HS-5 (cell line): ENCODE measurements around the gene ADGRG2.
"Not testable (repeated sequence)": the region's sequence is repeated elsewhere in the genome, so short reads cannot be mapped to it uniquely, and the experiment has no call there.

Experiments used
- DNase-seq: peaks from one replicate; pipeline ENCODE4 v3.0.0-alpha.2; 2012; ENCODE audit warnings: low read depth

Gene ADGRG2

DNA sequence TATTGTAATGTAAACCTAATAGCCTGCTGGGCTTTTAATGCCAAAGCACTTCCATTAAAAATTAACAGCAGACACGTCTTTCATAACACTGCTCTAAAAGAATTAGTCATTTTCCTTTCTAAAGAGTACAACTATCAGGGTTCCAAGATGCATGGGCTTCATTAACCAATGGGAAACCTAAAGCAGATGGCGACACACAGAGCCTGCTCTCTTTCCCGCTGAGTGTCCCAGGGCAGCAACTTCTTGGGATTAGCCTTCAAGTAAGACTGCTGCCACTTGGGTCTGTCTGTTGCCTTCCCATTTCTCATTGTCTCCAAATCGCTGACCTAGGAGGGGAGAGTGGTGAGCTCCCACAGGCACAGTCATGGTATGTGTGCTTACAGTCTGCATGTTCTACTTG, 124.4 kb downstream of the ADGRG2 start:
- DNase-seq: no peak

DNA sequence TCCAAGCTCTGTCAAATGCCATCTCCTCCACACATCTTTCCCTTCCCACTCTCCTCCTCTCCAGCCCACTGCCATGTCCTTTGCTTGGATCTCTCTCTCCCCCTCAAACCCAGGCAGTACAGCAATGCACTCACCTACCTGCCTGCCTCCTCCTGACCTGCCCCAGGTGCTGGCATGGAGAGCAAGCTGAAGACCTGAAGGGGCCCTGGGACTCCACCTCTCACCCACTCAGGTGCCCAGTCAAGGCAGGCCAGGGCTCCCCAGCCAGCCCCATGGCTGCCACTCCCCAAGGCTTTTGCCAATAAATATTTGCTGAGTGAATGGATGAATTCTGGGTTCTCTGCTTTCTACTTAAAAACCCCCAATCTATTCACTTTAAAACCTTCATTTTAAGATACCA, 125.7 kb downstream of the ADGRG2 start:
- no peak for DNase-seq

DNA sequence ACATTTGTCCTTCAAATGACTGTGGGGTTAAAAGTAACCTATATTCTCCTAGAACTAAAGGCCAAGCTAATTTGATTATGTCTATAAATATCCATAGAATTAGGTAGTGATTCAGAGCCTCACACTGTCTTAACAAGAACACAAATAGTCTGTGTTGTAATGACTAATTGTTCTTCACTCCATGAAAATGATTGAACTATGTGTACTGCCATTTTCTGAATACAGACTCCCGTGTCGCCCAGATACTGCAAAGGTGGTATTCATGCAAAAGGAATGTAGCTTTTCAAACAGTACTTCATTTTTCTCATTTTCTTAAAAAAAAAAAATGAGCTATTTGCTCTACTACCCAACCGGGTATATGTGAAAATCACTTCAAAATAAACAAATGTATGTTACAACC, 127.0 kb downstream of the ADGRG2 start:
- DNase-seq: peak; percentile 40

DNA sequence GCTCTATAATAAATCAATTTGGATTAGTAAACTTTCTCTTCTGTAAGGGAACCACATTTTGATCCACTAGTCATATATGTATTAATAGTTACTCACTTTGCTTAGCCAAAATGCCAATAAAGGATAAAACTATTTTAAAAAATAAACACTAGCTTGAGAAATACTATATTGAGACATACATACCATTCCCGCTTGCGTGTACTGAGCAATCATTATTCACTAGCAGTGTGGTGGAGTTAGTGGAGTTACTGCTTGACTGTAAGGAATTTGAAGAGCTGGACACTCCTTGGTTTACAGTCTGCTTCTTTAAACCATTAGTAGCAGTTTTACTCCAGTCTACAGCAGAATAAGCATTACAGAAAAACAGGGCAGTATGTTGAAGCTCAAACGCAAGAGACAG, 127.6 kb downstream of the ADGRG2 start:
- DNase-seq: peak; percentile 73

DNA sequence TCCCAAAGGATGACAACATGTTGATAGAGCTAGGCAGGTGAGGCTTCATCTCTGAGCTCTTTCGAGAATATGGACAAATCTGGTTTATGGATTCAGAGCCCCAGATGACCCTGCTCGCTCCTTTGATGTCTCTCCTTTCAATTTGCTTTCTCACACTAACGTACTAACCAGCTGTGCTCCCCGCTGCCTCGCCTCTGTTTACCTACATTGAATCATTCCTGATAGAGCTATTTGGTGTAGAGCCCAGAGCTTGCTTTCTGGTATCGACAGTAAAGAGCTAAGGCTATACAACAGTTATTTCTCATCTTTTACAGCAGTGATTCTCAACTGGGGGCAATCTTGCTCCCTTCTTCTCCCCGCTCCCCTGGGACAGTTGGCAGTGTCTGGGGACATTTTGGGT, 129.4 kb downstream of the ADGRG2 start:
- no peak for DNase-seq

DNA sequence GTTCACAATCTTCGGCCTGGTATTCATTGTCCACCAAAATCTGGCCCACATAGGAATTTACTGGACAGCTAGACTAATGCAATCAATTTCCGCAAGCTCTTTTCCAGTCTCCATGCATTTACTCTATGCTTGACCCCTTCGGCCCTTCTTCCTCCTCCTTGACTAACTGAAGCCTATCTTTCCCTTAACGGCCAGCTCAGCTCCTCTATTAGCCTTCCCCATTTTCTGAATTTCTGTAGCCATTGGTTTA, 137.2 kb downstream of the ADGRG2 start:
- DNase-seq: peak; percentile 10

DNA sequence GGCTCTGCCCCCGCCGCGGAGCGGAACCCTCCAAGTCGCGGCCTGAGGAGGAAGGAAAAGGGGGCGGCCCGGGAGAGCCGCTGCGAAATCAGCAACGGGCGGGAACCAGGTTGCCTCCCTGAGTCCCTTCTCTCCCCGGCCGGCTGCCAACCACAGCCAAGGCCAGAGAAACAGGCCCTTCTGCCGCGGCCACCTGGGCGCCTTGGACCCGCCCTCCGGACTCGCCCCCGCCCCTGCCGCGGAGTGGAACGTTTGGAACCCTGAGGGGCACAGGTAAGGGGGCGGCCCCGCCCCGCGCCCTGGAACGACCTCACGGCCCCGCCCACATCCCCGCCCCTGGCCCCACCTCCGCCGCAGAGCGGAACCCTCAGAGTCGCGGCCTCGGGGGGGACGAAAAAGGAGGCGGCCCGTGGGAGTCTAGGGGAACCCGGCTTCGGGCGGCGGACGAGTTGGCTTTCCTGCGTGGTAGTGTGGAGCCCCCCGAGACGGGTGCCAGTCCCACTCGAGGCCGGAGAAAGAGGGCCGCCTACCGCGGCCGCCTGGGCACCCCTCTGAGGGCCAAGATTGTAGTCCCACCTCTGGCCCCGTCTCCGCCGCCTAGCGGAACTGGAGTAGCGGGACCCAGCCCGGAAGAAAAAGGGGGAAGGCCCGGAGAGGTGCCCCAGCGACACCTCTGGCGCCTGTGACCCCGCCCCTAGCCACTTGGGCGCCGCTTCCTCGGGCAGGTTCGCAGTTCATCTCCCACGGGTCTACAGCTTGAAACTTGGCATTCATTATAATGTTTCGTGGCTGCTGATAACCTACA, 137.7 kb downstream of the ADGRG2 start:
- DNase-seq: peak; percentile 32

DNA sequence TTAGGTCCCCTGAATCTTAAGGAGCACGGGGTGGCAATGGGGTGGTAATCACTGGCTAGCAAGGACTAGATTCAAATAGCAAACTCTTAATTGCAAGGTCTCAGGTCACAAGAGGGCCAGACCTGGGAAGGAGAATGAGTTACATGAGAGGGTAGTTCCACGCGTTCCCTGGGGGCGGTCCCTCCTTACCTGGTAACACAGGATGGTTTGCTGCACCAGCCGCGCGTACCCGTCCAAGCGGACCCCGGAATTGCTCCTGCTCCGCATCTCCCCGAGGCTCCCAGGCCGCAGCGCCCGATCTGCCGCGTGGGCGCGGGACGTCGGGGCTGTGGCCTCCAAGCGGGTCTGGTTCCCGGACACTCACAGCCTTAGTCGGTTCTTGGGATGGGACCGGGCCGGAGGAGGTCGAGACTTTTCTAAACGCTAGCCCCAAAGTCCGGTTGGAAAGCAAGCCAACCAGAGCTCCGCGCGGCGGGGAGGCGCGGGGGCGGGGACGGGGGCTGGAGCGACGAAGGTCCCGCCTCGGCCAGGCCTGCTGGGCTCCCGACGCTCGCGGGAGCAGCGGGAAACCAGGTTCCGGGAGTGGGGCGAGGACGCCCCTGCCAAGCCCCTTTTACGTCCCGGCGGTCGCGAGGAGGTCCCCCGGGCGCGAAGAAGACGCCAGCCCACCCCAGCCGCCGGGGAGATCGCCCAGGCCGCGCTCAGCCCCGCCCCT, 138.4 kb downstream of the ADGRG2 start, which contains the start of gene PHKA2:
Gene PHKA2 (minus strand): TSS at position 449 of the 715 bp plus-strand sequence. CDS start 182 bp downstream, at position 267.
- peak; percentile 11 for DNase-seq

DNA sequence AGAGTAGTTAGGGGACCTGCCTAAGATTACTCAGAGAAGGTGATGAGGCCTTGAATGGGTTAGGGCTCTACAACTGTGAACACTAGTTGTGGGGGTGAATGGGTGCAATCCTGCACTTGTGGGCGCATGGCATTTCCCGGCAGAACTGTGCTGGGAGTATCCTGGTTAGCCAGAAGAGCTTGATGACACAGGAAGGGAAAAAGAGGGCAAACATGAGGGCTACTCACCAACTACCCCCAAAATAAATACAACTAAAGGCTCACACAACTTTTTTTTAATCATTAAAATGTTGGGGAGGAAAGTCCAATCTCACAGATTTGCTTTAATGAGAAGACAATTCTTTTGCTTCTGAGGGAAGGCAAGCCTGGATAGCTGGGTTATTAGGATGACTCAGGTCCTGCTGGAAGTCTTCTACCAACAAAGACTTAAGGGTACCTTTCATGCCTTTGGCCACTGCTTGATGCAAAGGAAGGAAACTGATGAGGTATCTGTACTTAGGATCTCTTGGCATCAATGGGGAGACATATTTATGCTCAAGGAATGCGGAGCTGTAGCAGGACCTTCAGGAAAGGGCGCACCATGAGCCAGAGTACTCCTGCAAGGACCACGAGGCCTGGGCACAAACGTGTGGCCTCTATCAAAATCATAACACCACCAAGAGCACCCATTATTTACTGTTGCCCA, 141.0 kb downstream of the ADGRG2 start:
- DNase-seq: no peak

DNA sequence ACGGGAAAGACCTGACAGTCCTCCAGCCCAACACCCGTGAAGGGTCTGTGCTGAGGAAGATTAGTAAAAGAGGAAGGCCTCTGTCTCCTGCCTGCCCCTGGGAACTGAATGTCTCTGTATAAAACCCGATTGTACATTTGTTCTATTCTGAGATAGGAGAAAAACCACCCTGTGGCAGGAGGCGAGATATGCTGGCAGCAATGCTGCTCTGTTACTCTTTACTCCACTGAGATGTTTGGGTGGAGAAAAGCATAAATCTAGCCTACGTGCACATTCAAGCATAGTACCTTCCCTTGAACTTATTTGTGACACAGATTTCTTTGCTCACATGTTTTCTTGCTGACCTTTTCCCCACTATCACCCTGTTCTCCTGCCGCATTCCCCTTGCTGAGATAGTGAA, 142.0 kb downstream of the ADGRG2 start:
- DNase-seq: not testable (repeated sequence)

DNA sequence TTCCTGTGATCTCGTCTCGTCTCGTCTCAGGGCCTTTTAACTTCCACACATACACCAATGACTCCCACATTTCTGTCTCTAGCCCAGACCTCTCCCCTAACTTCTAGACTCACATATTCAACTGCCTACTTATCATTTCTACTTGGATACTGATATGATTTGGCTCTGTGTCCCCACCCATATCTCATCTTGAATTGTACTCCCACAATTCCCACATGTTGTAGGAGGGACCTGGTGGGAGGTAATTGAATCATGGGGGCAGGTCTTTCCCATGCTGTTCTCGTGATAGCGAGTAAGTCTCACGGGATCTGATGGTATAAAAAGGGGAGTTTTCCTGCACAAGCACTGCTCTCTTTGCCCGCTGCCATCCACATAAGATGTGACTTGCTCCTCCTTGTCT, 147.3 kb downstream of the ADGRG2 start:
- DNase-seq: no peak

DNA sequence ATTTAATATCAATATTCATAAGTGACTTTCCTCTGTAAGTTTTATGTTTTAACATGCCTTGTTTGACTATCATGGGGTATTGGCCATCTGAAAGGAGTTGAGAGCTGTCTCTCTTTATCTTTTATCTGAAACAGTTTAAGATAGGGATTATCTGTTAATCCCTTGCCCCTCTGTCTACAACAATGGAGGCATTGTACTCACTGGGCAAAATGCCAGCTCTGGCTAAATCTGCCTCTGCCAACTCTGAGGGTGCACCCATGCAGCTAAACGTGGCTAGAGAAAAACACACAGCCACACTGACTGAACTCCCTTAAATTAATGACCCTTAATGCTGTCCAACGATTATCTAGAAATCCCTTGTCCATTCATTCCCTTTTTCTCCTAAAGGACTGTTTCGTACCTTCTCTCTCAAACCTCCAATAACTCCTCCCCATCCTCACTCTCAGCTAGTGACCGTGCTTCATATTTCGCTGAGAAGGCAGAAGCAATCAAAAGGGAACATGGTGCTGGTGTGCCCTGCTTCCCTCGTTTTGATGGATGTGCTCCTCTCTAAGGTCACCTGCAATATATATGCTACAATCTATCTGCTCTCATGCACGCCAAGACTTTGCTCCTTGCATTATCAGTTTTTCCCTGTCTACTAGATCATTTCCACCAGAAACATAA, 148.6 kb downstream of the ADGRG2 start:
- no peak for DNase-seq

DNA sequence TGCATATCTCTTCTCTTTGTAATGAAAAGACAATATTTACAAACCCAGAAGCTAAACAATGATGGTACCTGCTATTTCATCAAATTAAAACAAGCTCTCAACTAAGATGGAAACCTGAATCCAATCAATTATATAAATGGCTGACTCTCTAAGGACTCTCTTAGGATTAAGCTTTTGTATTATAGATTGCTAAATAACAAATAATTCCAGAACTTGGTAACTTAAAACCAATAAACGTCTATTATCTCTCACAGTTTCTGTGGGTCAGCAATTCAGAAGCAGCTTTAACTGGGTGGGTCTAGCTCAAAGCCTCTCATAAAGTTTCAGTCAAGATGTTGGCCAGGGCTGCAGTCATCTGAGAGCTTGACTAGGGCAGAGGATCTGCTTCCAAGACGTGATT, 150.8 kb downstream of the ADGRG2 start:
- DNase-seq: no peak

DNA sequence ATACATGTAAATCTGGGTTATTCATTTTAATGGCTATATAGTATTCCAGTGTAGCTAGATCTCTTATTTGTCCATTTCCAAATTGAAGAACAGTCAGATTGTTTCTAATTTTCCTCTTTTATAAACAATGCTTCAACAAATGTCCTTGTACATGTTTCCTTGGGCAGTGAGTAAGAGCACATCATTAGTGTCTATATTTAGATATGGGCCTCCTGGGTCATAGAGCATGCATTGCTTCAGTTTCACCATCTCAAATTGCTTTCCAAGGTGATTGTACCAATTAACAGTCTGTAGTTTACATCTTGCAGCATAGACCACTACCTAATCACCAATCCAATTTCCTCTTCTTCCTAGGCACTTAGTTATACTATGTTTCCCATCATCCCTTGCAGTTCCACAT, 151.8 kb downstream of the ADGRG2 start:
- DNase-seq: no peak

DNA sequence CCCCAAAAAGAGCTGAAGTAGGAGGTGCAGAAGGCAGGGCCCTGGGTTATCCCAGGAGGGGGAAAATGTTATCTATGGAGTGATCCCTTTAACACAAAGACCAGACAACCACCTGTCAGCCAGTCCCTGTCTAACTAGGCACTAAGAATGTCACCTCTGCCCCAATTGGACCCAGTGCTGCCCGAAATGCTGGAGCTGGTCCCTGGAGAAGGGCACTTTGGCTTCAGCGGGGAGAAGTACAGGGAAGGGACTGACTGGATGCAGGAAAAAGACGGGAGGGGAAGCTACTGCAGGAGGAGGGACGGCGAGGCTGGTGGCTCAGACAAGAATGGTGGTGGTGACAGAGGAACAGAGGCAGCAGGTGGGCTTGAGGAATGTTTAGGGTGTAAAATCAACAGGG, 155.6 kb downstream of the ADGRG2 start:
- DNase-seq: no peak

DNA sequence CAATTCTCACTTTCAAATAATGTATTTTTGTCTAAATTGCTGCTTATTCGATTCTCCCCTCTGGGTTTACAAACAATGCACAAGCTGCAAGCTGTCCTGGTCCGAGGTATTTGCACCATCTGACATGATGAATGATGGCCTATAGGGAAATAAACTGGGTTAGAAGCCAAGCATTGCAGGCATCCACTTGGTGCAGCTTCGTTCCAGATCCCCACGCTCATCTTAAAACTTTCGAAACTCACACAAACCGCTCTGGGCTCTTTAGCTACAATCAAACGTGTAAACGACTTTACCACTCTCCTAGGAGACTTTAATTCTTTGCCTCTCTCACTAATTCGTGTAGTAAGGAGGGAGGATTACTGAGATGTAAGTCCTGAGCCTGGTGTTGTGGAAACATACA, 157.4 kb downstream of the ADGRG2 start:
- no peak for DNase-seq

DNA sequence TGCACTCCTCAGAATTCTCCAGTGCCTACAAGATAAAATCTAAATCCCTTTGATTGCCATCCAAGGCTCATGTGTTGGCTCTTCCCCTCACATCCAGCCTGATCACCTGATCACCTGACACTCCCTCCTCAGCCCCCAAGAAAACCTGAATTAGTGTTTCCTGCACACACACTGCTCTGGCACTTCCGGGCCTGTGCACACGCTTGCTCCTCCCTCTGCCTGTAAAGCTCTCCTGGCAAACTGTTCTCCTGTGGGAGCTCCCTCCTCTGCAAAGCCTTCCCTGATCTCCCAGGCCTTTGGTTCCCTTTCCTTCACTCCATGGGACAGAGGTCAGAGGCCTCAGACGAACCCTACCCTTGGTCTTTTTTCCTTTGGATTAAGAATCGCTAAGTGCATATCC, 158.2 kb downstream of the ADGRG2 start:
- no peak for DNase-seq

DNA sequence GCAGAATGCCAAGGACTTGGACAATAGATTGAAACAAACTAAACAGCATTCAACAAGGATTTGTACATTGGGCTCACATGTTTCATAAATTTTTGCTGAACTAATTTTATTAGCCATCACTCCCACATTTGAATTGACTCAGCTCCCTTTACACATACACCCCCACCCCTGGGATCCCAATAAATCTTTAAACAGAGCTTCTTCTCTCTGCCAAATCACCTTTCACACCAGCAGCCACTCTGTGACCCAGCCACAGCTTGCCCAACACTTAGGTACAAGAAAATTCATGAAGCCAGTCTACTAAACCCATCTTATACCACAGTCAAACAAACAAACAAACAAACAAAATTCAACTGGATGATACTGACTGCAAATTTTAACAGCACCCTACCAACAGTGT, 159.9 kb downstream of the ADGRG2 start:
- no peak for DNase-seq

DNA sequence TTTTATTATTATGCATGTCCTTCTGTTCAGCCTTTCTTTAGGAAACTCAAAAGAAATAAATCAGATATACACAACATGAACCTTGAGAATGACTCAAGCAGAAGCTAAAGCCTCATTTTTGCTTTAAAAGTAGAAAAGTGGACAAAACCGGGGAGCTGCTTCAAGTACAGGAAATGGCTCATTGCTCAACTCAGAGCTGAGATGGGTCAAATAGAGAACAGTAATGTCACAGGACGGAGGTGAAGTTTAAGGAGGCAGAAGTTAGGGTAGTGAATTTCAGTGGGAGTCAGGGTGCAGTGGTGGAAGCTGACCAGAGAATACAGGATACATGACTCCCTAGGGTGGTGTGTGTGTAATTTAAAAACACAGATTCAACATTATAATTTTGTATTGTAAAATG, 160.6 kb downstream of the ADGRG2 start:
- DNase-seq: no peak

DNA sequence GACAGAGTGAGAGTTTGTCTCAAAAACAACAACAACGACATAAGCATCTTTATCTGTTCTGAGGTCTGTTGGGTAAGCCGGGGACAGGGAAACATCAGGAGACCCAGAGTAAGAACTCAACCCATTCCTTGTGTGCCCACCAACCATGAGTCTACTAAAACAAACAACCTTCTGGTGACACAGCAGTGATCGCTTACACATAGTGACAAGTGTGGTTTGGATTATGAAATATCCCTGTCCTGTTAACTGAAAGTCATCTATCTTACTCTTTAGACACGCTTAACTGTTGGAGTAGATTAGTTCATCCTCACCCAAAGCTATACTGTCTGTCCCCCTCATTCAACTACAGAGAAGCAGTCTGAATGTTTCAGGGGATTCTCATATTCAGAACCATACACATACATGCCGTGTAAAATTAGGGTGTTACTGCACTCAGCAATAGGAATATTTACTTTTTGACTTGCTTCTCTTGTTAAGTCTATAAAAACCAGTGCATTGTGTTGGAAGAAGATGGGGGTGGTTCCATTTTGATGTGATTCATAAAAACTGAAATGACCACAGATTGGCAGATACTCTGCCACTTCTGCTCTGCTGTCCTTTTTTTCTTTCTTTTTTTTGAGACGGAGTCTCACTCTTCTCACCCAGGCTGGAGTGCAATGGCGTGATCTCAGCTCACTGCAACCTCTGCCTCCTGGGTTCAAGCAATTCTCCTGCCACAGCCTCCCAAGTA, 165.8 kb downstream of the ADGRG2 start:
- DNase-seq: no peak

DNA sequence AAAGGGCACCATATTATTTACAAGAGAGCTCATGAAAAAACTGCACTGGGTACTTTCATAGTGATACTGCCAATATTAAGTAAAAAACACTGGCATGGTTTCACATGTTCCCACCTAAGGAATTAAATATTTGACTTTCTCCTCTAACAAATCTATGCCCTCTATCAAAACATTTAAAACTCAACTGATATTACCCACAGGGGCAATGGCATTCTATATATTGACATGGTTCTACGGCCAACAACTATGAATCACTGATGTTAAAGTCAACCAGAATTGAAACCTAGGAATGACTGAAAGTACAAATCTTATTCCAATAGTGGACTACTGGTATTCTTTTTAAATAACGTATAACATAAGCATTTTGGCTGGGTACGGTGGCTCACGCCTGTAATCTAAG, 166.6 kb downstream of the ADGRG2 start:
- DNase-seq: no peak

DNA sequence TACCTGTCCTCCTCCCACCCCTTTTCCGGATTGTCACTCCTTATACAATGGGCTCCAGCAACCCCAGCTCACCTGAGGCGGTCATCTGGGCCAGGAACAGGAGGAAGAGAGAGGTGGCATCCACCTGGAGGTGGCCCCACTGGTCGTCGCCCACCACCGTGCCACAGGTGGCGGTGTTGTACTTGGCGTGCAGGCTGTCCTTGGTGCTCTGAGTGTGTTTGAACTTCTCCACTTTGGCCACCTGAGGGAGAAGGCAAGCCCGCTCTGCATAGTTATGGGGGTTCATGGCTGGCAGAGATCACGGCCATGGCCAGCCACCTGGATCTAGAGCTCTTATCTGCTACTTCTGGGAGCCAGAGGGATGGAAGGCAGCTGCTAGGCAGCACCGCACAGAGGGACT, 171.2 kb downstream of the ADGRG2 start:
- DNase-seq: no peak
